BE2C (cell line): ENCODE measurements around the gene MEFV.

ENCODE experiments used
- DNase-seq: peaks from one replicate; pipeline ENCODE4 v3.0.0-alpha.2; 2020
- H3K27me3 ChIP-seq: fragments of 250-450 bp; sonication (Bioruptor Pico); 2 replicates; pipeline ENCODE4 v1.5.1; 2020; ENCODE audit warnings: mild to moderate bottlenecking
- H3K36me3 ChIP-seq: fragments of 250-450 bp; sonication (Bioruptor Pico); 2 replicates; pipeline ENCODE4 v1.5.1; 2020; ENCODE audit warnings: mild to moderate bottlenecking
- H3K4me1 ChIP-seq: fragments of 250-450 bp; sonication (Bioruptor Pico); 2 replicates; pipeline ENCODE4 v1.5.1; 2020
- H3K4me3 ChIP-seq: 2 replicates; pipeline ENCODE4 v1.5.1; 2011; ENCODE audit warnings: low read depth, low read length
- H3K9me3 ChIP-seq: fragments of 250-450 bp; sonication (Bioruptor Pico); 2 replicates; pipeline ENCODE4 v1.5.1; 2020
- TF ChIP-seq, protein P1 (sequence below): IDR thresholded peaks from 2 replicates; pipeline ENCODE4 v1.5.1; 2012; ENCODE audit warnings: mild to moderate bottlenecking, low read depth, low read length

Gene MEFV

DNA sequence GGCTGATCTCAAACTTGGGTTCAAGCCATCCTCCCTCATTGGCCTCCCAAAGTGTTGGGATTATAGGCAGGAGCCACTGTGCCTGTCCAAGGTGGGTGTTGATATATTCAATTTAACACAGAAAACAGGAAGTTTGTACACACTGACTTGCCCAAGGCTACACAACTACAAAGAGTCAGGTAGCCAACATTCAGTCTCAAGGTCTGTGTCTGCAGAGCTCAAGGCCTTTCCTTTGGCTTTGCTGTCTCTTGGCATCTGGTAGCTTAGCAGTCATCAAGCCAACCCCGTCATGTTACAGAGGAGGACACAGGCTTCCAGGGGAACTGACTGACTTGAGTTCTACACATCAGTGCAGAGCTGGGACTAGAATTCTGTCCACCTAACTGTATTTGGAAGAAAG is 11.9 kb upstream of the MEFV start:
- no peak overlapping the region for H3K4me3 ChIP-seq
- H3K27me3 ChIP-seq: no peaks in the 10 kb centered on the region
- TF ChIP-seq, protein P1, sequence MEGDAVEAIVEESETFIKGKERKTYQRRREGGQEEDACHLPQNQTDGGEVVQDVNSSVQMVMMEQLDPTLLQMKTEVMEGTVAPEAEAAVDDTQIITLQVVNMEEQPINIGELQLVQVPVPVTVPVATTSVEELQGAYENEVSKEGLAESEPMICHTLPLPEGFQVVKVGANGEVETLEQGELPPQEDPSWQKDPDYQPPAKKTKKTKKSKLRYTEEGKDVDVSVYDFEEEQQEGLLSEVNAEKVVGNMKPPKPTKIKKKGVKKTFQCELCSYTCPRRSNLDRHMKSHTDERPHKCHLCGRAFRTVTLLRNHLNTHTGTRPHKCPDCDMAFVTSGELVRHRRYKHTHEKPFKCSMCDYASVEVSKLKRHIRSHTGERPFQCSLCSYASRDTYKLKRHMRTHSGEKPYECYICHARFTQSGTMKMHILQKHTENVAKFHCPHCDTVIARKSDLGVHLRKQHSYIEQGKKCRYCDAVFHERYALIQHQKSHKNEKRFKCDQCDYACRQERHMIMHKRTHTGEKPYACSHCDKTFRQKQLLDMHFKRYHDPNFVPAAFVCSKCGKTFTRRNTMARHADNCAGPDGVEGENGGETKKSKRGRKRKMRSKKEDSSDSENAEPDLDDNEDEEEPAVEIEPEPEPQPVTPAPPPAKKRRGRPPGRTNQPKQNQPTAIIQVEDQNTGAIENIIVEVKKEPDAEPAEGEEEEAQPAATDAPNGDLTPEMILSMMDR: no peak
- H3K4me1 ChIP-seq: no peaks in the 10 kb centered on the region
- DNase-seq: no peak
- no peaks in the 10 kb centered on the region for H3K9me3 ChIP-seq
- no peaks in the 10 kb centered on the region for H3K36me3 ChIP-seq

DNA sequence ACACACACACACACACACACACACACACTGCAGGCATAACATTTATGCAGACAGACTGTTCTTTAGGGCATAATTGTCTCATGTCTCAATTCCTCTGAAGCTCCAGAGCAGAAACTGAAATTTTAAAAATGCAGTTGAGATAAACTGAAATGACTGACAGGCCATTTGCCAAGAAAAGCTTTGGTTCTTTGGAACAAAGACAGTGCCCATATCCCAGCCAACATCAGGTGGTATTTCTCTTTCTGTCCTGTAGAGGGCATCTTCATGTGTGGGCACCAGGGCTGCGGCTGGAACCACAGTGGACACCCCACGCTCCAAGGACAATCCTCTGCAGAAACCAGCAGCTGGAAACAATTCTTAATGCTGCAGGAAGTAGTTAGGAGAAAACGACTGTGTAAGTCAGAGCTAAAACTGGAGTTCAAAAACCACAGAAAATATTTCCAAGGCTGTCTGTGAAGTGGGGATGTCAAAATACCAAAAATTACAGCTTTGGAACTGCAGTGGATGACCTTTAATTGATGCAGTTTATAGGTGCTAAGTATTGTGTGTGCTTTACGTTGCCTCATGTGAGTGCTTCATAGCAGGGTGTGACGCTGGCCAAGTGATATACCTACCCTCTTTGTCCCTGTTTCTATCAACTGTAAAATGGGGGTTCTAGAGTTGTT is 10.6 kb upstream of the MEFV start:
- H3K4me3 ChIP-seq: no peak overlapping the region
- no peaks in the 10 kb centered on the region for H3K36me3 ChIP-seq
- peak; percentile 44 for DNase-seq
- H3K9me3 ChIP-seq: no peaks in the 10 kb centered on the region
- TF ChIP-seq, protein P1: peak; percentile 87
- no peaks in the 10 kb centered on the region for H3K27me3 ChIP-seq
- no peaks in the 10 kb centered on the region for H3K4me1 ChIP-seq

DNA sequence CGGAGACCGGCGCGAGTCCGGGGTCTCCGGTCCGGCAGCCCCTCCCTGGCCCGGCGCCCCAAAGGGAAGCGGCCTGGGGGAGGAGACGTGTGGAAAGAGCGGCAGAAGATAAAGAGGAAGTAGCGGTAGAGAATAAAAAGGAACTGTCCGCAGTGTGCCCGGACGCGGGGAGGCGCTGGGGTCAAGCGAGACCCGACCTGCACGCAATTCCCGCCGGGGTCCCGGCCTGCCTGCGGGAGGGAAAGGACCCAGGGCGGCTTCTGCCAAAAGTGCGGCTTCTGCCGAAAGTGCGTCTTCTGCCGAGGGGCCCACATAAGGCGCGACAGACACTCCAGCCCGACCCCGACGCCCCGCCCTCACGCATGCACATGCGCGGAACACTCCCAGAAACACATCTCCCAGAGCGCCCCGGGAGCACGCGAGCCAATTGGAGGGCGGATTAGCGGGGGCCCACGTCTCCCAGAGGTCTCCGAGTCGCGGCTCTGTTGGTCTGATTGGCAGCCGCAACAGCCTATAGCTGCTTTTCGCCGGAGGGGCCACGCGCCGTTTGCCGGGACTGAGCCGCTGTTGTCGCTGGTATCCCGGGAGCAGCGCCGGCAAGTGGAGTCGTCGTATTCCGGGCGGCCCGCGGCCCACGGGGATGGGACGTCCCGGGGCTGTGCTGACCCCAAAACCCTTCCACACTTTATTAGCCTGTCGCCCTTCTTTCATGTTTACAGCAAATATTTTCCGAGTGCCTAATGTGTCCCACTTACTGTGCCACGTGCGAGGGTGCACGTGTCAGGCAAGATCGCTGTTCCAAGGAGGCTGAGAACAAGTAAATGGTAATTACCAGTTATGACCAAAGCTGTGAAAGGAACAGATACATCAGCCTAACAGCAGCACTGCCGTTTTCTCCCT is 8.0 kb upstream of the MEFV start:
- H3K4me3 ChIP-seq: peak overlapping the region; percentile 73
- no peaks in the 10 kb centered on the region for H3K9me3 ChIP-seq
- DNase-seq: peak; percentile 99
- peaks cover 9% of the 10 kb centered on the region; the same call in 1 of the 2 replicates for H3K27me3 ChIP-seq
- TF ChIP-seq, protein P1: peak; percentile 31
- no peaks in the 10 kb centered on the region for H3K36me3 ChIP-seq
- H3K4me1 ChIP-seq: no peaks in the 10 kb centered on the region

DNA sequence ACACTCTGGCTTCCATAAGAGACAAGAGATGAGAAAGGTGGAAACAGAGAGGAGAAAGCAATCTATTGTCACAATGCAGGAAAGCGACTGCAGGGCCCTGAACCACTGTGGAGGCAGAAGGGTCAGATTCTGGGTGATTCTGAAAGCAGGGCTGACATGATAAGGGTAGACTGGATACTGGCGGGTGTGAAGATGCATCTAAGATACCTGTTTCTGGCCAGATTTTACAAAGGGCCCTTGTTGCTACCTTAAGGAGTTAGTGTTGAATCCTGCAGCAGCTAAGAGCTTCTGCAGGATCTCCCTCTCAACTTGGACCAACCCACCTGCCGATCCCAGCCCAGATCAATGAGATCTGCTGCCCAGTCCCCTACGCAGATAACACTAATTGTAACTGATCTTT is 6.1 kb upstream of the MEFV start:
- H3K4me1 ChIP-seq: no peaks in the 10 kb centered on the region
- no peak for DNase-seq
- H3K9me3 ChIP-seq: no peaks in the 10 kb centered on the region
- H3K27me3 ChIP-seq: peaks cover 21% of the 10 kb centered on the region
- TF ChIP-seq, protein P1: no peak
- no peak overlapping the region for H3K4me3 ChIP-seq
- H3K36me3 ChIP-seq: no peaks in the 10 kb centered on the region

DNA sequence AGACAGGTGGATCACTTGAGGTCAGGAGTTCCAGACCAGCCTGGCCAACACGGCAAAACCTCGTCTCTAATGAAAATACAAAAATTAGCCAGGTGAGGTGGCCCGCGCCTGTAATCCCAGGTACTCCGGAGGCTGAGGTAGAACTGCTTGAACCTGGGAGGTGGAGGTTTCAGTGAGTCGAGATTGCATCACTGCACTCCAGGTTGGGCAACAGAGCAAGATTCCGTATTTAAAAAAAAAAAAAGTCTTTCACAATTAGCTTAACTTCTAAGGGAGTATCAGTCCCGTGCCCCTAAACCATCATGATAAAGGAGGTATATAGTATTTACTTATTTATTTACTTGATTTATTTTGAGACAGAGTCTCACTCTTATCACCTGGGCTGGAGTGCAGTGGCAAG is 3.4 kb upstream of the MEFV start:
- TF ChIP-seq, protein P1: no peak
- DNase-seq: no peak
- Histone ChIP-seq H3K36me3 (no peaks in the 10 kb centered on the region), H3K27me3 (peaks cover 29% of the 10 kb centered on the region), H3K4me1 (no peaks in the 10 kb centered on the region), H3K9me3 (no peaks in the 10 kb centered on the region; the same call in 1 of the 2 replicates), H3K4me3 (no peak overlapping the region)
